GM20000 (cell line): Measurements from ENCODE around the gene CENPP.

Source experiments
- DNase-seq: peaks from one replicate; pipeline ENCODE4 v3.0.0; 2012; ENCODE audit warnings: low spot score
- CTCF ChIP-seq: IDR thresholded peaks from 2 replicates; pipeline ENCODE4 v1.5.1; 2012; ENCODE audit warnings: mild to moderate bottlenecking, control low read depth; ENCODE audit errors: extremely low read depth, missing control alignments

CENPP gene

GRCh38 chr9:92655896-92656536 lies 330.3 kb downstream of the CENPP start:
- DNase-seq = no peak
- no peak for TF ChIP-seq CTCF

- DNase-seq = no peak
- no peak for TF ChIP-seq CTCF
Observed at GRCh38 chr9:92656537-92656925, 330.8 kb downstream of the CENPP start.

GRCh38 chr9:92657296-92658094 lies 331.7 kb downstream of the CENPP start:
- DNase-seq = no peak
- TF ChIP-seq CTCF = no peak

GRCh38 chr9:92658176-92658575 lies 332.4 kb downstream of the CENPP start:
- DNase-seq = no peak
- TF ChIP-seq CTCF = no peak

GRCh38 chr9:92658611-92659010 lies 332.9 kb downstream of the CENPP start:
- TF ChIP-seq CTCF = no peak
- no peak for DNase-seq

- no peak for DNase-seq
- no peak for TF ChIP-seq CTCF
Observed at GRCh38 chr9:92659601-92660000, 333.8 kb downstream of the CENPP start.

- TF ChIP-seq CTCF = no peak
- no peak for DNase-seq
Observed at GRCh38 chr9:92660266-92660665, 334.5 kb downstream of the CENPP start.
